Measurements from ENCODE around the gene FZD8.

DNA sequence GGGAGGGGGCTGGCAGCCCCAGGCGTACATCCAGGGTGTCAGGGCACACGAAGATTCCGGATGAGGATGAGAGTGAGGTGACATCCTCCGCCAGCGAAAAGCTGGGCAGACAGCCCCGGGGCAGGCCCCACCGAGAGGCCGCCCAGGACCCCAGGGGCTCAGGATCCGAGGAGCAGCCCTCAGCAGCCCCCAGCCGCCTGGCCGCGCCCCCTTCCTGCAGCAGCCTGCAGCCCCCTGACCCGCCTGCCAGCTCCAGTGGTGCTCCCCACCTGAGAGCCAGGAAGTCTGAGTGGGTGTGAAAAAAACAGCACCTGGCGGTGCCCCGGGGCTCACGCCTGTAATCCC lies 33.8 kb downstream of the FZD8 start:
- TF ChIP-seq, protein P1, sequence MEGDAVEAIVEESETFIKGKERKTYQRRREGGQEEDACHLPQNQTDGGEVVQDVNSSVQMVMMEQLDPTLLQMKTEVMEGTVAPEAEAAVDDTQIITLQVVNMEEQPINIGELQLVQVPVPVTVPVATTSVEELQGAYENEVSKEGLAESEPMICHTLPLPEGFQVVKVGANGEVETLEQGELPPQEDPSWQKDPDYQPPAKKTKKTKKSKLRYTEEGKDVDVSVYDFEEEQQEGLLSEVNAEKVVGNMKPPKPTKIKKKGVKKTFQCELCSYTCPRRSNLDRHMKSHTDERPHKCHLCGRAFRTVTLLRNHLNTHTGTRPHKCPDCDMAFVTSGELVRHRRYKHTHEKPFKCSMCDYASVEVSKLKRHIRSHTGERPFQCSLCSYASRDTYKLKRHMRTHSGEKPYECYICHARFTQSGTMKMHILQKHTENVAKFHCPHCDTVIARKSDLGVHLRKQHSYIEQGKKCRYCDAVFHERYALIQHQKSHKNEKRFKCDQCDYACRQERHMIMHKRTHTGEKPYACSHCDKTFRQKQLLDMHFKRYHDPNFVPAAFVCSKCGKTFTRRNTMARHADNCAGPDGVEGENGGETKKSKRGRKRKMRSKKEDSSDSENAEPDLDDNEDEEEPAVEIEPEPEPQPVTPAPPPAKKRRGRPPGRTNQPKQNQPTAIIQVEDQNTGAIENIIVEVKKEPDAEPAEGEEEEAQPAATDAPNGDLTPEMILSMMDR (conservative IDR thresholded peaks at IDR 0.05; ENCODE audit: low read depth, low read length) = no peak
- no peak for TF ChIP-seq EZH2 (IDR thresholded peaks at IDR 0.05; ENCODE audit: borderline replicate concordance, low read depth, low read length, poor library complexity, severe bottlenecking)

All from A673 (cell line).